Activated CD8-positive, alpha-beta memory T cell treated with anti-CD3 and anti-CD28 coated beads, Interleukin-2, amount 10 ng/mL, durations not matched to agents 7 days and 5 days (primary cell): ENCODE measurements around the gene EFCAB10. TPM values are rescaled to one million over a fixed set of nuclear protein-coding genes. Genes with fewer than 3 reads are reported as not detected.

ENCODE experiments used
- total RNA-seq, 2 experiments: library from RNA; stranded (reverse); gene quantifications; one replicate each; pipeline ENCODE4 v1.2.3, GENCODE V29; 2021

Gene EFCAB10
- total RNA-seq, 2 experiments from 2014 or later, result not detected

Other genes with a start within 250 kb of the EFCAB10 start
- gene SRPK2, start 192.6 kb downstream of the EFCAB10 start, total RNA-seq, result 10 to 100 TPM; 40.4 to 41.2 TPM
- 10 to 100 TPM; 13.1 to 19.4 TPM for gene PUS7, start 59.2 kb downstream of the EFCAB10 start, total RNA-seq
- 10 to 100 TPM; 22.8 to 25.7 TPM for gene RINT1, start 49.3 kb downstream of the EFCAB10 start, total RNA-seq